ENCODE measurements around the gene SCAMP5.

GRCh38 chr15:75042730-75043508 lies 47.6 kb downstream of the SCAMP5 start:
- no peak for TF ChIP-seq CTCF (conservative IDR thresholded peaks at IDR 0.05)
- no peak for TF ChIP-seq ZFX (IDR thresholded peaks at IDR 0.05)

Measured in C4-2B (cell line).